Liver (tissue), 3 donors: Measurements from ENCODE around the gene FARS2.

Source experiments
- FOXA1 ChIP-seq: IDR thresholded peaks from 2 replicates; pipeline ENCODE4 v1.6.1; 2016; ENCODE audit warnings: antibody characterized with exemption
- GABPA ChIP-seq, 2 donors: IDR thresholded peaks in 1 of 2; conservative IDR thresholded peaks in 1 of 2; 2 replicates each; pipeline ENCODE4 v1.6.1; 2016; ENCODE audit warnings: antibody characterized with exemption in 2 of 2, mild to moderate bottlenecking in 1 of 2, moderate library complexity in 1 of 2
- TAF1 ChIP-seq: conservative IDR thresholded peaks from 2 replicates; pipeline ENCODE4 v1.6.1; 2016; ENCODE audit warnings: antibody characterized with exemption, mild to moderate bottlenecking
- TF ChIP-seq, protein P1 (sequence below): fragments of 150-350 bp; IDR thresholded peaks from 2 replicates; pipeline ENCODE4 v1.5.1; 2017; ENCODE audit warnings: improper control_type of control experiment, low read depth, low read length; ENCODE audit not compliant: missing input control
- TF ChIP-seq, protein P2 (sequence below): IDR thresholded peaks from 2 replicates; pipeline ENCODE4 v1.6.1; 2016; ENCODE audit warnings: antibody characterized with exemption
- TF ChIP-seq, protein P3 (sequence below): IDR thresholded peaks from 2 replicates; pipeline ENCODE4 v1.6.1; 2016; ENCODE audit warnings: antibody characterized with exemption, mild to moderate bottlenecking
- donor health status: healthy.
- donor health status: healthy.

DNA sequence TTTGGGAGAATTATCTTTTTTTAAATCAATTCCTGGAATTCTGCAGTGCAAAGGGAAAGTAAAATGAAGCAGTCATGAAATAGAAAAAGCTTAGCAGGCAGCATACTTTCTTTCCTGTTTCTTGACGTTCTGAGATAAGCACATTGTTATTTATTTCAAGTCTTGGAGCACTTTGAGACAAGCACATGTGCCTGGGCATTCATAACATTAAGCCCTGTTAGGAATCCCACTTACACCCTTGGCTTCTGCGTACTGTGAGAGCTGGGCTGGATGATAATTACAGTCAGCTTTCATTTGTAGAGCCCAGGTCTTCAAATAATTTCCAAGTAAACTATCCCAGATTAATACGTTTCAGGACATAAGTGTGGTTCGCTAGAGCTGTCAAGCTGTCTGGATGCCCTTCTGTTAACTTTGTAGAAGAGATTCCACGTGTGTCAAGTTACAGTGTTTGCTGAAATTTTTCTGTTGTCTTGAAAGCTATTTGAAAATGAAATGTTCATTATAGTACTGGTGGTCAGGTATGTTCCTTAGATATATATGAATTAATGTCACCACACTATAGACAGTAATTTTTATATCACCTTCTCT is 8.9 kb downstream of the FARS2 start:
- TF ChIP-seq, protein P1, sequence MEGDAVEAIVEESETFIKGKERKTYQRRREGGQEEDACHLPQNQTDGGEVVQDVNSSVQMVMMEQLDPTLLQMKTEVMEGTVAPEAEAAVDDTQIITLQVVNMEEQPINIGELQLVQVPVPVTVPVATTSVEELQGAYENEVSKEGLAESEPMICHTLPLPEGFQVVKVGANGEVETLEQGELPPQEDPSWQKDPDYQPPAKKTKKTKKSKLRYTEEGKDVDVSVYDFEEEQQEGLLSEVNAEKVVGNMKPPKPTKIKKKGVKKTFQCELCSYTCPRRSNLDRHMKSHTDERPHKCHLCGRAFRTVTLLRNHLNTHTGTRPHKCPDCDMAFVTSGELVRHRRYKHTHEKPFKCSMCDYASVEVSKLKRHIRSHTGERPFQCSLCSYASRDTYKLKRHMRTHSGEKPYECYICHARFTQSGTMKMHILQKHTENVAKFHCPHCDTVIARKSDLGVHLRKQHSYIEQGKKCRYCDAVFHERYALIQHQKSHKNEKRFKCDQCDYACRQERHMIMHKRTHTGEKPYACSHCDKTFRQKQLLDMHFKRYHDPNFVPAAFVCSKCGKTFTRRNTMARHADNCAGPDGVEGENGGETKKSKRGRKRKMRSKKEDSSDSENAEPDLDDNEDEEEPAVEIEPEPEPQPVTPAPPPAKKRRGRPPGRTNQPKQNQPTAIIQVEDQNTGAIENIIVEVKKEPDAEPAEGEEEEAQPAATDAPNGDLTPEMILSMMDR, result no peak
- TF ChIP-seq, protein P2, sequence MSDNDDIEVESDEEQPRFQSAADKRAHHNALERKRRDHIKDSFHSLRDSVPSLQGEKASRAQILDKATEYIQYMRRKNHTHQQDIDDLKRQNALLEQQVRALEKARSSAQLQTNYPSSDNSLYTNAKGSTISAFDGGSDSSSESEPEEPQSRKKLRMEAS, result no peak
- TF ChIP-seq, protein P3, sequence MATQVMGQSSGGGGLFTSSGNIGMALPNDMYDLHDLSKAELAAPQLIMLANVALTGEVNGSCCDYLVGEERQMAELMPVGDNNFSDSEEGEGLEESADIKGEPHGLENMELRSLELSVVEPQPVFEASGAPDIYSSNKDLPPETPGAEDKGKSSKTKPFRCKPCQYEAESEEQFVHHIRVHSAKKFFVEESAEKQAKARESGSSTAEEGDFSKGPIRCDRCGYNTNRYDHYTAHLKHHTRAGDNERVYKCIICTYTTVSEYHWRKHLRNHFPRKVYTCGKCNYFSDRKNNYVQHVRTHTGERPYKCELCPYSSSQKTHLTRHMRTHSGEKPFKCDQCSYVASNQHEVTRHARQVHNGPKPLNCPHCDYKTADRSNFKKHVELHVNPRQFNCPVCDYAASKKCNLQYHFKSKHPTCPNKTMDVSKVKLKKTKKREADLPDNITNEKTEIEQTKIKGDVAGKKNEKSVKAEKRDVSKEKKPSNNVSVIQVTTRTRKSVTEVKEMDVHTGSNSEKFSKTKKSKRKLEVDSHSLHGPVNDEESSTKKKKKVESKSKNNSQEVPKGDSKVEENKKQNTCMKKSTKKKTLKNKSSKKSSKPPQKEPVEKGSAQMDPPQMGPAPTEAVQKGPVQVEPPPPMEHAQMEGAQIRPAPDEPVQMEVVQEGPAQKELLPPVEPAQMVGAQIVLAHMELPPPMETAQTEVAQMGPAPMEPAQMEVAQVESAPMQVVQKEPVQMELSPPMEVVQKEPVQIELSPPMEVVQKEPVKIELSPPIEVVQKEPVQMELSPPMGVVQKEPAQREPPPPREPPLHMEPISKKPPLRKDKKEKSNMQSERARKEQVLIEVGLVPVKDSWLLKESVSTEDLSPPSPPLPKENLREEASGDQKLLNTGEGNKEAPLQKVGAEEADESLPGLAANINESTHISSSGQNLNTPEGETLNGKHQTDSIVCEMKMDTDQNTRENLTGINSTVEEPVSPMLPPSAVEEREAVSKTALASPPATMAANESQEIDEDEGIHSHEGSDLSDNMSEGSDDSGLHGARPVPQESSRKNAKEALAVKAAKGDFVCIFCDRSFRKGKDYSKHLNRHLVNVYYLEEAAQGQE, result no peak
- TF ChIP-seq GABPA (IDR thresholded peaks at IDR 0.05 in 1 of 2, conservative IDR thresholded peaks at IDR 0.05 in 1 of 2) (no peak), TAF1 (no peak), FOXA1 (no peak)
